WI38 (cell line): ENCODE measurements around the gene ULBP1.
A peak's percentile ranks its signal among the peaks of the same experiment; 100 is the strongest.

Experiments
- H3K4me3 ChIP-seq: 2 replicates; pipeline ENCODE4 v1.5.1; 2011; ENCODE audit warnings: low read depth, mild to moderate bottlenecking, control low read depth, low read length
- TF ChIP-seq, protein P1 (sequence below): IDR thresholded peaks from 2 replicates; pipeline ENCODE4 v1.5.1; 2012; ENCODE audit warnings: low read depth, mild to moderate bottlenecking, control low read depth, low read length

Gene ULBP1

DNA sequence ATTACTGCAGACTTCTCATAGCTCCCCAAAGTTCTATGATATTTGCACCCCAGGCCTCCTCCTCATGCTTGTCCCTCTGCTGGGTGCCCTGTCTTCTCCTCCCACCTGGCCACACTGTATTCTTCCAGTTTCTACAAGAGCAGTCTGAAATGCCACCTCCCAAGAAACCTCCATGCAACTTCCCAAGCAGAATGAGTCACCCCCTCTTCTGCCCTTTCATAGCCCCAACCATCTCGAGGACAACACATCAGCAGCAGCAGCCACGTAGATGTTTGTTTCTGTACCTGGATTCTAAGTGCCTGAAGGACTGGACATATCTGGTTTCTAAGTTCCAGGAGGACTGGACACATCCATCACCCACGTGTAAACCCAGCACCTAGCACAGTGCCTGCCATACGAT is 28.5 kb upstream of the ULBP1 start:
- H3K4me3 ChIP-seq: no peak overlapping the region
- TF ChIP-seq, protein P1, sequence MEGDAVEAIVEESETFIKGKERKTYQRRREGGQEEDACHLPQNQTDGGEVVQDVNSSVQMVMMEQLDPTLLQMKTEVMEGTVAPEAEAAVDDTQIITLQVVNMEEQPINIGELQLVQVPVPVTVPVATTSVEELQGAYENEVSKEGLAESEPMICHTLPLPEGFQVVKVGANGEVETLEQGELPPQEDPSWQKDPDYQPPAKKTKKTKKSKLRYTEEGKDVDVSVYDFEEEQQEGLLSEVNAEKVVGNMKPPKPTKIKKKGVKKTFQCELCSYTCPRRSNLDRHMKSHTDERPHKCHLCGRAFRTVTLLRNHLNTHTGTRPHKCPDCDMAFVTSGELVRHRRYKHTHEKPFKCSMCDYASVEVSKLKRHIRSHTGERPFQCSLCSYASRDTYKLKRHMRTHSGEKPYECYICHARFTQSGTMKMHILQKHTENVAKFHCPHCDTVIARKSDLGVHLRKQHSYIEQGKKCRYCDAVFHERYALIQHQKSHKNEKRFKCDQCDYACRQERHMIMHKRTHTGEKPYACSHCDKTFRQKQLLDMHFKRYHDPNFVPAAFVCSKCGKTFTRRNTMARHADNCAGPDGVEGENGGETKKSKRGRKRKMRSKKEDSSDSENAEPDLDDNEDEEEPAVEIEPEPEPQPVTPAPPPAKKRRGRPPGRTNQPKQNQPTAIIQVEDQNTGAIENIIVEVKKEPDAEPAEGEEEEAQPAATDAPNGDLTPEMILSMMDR: no peak

DNA sequence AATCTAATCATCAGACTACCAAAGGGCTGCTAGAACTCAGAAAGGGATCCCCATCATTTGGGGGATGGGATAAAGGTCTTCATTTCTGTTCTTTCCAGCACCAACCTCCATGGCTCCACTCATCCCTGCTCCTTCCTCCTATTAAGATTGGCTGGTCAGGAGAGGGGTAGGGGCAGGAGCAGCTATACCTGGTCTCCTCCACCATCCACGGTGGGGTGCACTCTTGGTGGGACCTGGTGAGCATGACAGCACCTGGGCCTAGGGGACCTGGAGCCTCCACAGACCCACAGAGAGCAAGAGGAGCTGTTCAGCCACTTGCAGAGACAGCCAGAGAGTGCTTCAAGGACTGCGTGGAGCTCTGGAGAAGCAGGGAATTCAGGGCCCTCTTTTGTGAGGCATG is 28.1 kb upstream of the ULBP1 start:
- TF ChIP-seq, protein P1: no peak
- no peak overlapping the region for H3K4me3 ChIP-seq

DNA sequence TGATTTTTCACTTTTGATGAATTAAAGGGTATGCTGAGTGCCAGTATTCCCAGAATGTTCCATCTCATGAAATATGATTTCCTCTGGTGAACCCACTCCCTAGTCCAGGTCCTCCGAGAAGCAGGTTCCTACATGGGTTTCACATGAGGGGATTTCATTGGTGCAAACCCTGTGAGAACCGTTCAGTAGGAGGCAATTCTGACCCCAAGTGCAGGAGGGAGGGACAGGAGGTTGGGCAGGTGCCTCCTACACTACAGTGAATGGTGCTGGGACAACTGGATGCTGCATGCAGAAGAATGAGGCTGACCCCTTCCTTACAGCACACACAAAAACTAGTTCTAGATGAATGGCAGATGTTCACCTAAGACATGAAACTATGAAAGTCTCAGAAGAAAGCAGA is 27.0 kb upstream of the ULBP1 start:
- TF ChIP-seq, protein P1: no peak
- H3K4me3 ChIP-seq: no peak overlapping the region

DNA sequence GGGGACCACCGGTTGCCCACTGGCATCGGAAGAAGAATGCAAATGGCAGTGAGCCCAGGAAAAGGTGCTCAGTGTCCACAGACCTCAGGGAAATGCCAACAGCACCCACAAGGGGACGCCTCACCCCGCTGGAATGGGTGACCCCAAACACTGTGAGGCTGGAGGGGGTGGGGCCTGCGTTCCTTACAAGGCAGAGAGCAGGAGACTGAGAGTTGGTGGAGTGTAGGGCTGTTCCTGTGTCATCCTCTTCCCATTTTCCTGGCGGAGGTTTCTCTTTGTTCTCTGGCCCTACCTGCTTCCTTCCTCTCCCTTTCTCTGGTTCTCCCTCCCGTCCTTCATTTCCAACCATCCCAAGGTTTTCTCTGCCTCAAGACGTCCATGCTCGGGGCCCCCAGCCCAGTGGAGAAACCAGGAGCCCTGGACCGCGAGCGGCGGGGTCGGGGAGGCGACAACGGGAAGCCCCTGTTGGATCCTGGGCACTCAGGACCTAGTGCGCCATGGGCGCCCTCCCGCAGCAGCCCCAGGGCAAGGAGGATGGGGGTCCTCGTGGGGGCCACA is 25.7 kb upstream of the ULBP1 start:
- H3K4me3 ChIP-seq: peak overlapping the region; percentile 60

DNA sequence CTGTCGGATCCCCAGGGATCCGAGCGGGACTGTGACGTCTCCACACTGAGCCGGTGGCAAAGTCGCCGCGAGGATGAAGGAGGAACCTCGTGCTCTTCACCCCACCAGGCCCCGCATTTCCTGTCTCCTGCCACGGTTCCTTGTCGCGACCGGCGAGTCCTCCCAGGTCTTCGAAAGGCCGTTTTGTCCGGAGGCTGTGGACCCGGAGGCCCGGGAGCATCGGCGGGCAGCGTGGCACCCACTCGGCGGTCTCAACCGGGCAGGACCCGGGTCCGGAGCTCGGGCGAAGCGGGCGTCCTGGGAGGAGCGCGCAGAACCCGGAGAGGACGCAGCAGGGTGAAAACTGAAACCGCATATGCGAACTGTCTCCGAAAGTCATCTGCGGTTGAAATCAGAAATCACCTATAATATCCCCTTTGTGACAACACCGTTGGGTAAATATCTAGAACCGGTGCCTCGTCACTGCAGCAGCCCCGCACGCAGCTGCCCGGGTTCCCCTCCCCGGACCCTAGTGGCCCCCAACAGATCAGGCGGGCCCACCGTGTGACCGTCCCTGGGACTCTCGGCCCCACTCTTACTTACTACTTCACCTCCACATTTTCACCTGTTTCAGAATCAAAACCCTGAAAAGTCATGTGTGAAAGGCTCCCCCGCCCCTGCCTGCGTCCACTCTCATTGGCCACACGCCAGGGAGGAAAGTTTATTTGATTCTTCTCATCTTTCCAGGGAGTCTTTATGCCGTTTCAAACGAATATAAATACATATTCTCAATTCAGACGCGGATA is 25.0 kb upstream of the ULBP1 start:
- TF ChIP-seq, protein P1: no peak
- peak overlapping the region; percentile 60 for H3K4me3 ChIP-seq

DNA sequence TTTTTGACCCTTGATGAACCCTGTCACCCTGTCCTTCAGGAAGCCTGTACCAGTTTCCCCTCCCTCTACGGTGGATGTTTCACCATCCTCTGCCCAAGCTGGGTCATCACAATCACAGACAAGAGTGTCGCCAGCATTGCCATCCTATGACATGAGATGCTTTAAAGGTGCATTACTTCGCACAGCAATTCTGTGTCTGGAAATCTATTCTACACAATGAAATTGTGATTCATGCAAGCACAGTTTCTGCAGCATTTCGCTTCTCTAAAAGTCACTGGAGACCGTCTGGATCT is 24.4 kb upstream of the ULBP1 start:
- peak overlapping the region; percentile 60 for H3K4me3 ChIP-seq
- TF ChIP-seq, protein P1: no peak

DNA sequence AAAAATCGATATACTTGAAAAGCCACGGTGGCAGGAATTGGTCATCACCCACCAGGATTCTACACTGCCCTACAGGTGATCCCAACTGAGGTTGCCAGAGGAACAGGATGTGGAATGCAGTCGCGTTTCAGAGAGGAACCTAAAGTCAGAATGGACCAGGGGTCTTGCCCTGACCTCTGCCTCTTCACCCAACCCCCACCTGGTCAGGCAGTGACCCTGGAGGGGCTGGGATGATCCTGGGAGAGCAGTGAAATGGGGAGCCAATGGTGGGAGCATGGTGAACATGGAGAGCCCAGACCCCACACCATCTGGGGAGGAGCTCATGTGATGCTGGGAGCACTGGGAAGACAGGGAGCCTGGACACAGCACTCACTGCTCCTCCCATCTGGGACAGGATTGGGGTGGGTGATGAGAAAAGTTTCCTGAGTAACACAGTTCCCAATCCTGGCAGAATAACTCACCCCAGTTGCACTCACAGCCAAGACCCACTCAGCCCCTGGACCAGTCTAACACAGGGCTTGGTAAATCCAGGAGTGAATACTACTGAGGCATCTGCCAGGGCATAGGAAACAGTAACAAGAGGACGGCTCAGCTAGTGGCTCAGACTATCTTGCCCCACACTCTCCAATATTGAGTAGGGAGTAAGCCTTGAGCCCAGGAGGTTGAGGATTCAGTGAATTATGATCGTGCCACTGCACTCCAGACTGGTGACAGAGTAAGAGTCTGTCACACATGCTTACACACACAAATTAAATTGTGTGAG is 23.7 kb upstream of the ULBP1 start:
- TF ChIP-seq, protein P1: no peak
- H3K4me3 ChIP-seq: no peak overlapping the region
